ENCODE data around the gene AQP5. TPM values are rescaled to one million over a fixed set of nuclear protein-coding genes. Genes with fewer than 3 reads are reported as not detected.

Gene AQP5
- total RNA-seq, 1 donor from 2014 or later = 7.2 TPM

- DNase-seq (ENCODE audit: low spot score) = no peak
Measured at GRCh38 chr12:49950273-49951251, 11.1 kb upstream of the AQP5 start, which contains the start of gene AQP2. AQP2 (plus strand) TSS chr12:49950737; CDS start chr12:49950831, 94 bp downstream.

GRCh38 chr12:49951411-49952240 lies 10.0 kb upstream of the AQP5 start:
- DNase-seq (ENCODE audit: low spot score) = no peak

GRCh38 chr12:49952391-49953055 lies 9.1 kb upstream of the AQP5 start:
- DNase-seq (ENCODE audit: low spot score) = no peak

- DNase-seq (ENCODE audit: low spot score) = no peak
Measured at GRCh38 chr12:49953151-49953550, 8.5 kb upstream of the AQP5 start.

- DNase-seq (ENCODE audit: low spot score) = no peak
Measured at GRCh38 chr12:49953961-49954846, 7.5 kb upstream of the AQP5 start.

GRCh38 chr12:49954863-49955830 lies 6.5 kb upstream of the AQP5 start:
- DNase-seq (ENCODE audit: low spot score) = no peak

- DNase-seq (ENCODE audit: low spot score) = no peak
Measured at GRCh38 chr12:49955899-49956662, 5.6 kb upstream of the AQP5 start.

- no peak for DNase-seq (ENCODE audit: low spot score)
Measured at GRCh38 chr12:49956663-49957569, 4.8 kb upstream of the AQP5 start.

GRCh38 chr12:49957570-49957967 lies 4.1 kb upstream of the AQP5 start:
- DNase-seq (ENCODE audit: low spot score) = no peak

- peak; percentile 48 for DNase-seq (ENCODE audit: low spot score)
Measured at GRCh38 chr12:49959685-49960473, 1.8 kb upstream of the AQP5 start.

- no peak for DNase-seq (ENCODE audit: low spot score)
Measured at GRCh38 chr12:49960474-49961110, 1.1 kb upstream of the AQP5 start.

GRCh38 chr12:49961993-49962764 lies 507 bp downstream of the AQP5 start:
- DNase-seq (ENCODE audit: low spot score) = no peak

GRCh38 chr12:49962861-49963765 lies 1.4 kb downstream of the AQP5 start:
- peak; percentile 54 for DNase-seq (ENCODE audit: low spot score)

All from umbilical cord (tissue), 2 donors.